GM21390 (cell line): ENCODE measurements around the gene PALM.
"Not testable (repeated sequence)": the region's sequence is repeated elsewhere in the genome, so short reads cannot be mapped to it uniquely, and the experiment has no call there.

Experiments
- ATAC-seq: cut with Tn5 transposase; IDR thresholded peaks from one replicate; pipeline ENCODE4 v1.9.1; 2021; ENCODE audit not compliant: unreplicated experiment

The PALM gene

GRCh38 chr19:703651-704446 is 4.9 kb upstream of the PALM start:
- no peak for ATAC-seq

- no peak for ATAC-seq
These were observed 4.3 kb upstream of the PALM start for GRCh38 chr19:704447-704741.

GRCh38 chr19:709196-709964 is 645 bp downstream of the PALM start:
- no peak for ATAC-seq

GRCh38 chr19:709965-710571 is 1.3 kb downstream of the PALM start:
- ATAC-seq: no peak

GRCh38 chr19:710767-711166 is 2.0 kb downstream of the PALM start:
- no peak for ATAC-seq

GRCh38 chr19:711254-711653 is 2.5 kb downstream of the PALM start:
- ATAC-seq: no peak

- no peak for ATAC-seq
These were observed 6.6 kb downstream of the PALM start for GRCh38 chr19:715347-715746.

- no peak for ATAC-seq
These were observed 9.7 kb downstream of the PALM start for GRCh38 chr19:718251-718951.

- ATAC-seq: no peak
These were observed 10.3 kb downstream of the PALM start for GRCh38 chr19:718991-719512.

- ATAC-seq: no peak
These were observed 11.1 kb downstream of the PALM start for GRCh38 chr19:719636-720344.

GRCh38 chr19:720345-721160 is 11.8 kb downstream of the PALM start:
- ATAC-seq: no peak

- no peak for ATAC-seq
These were observed 13.9 kb downstream of the PALM start for GRCh38 chr19:722553-723101.

GRCh38 chr19:723247-723646 is 14.5 kb downstream of the PALM start:
- no peak for ATAC-seq

GRCh38 chr19:723714-724113 is 15.0 kb downstream of the PALM start:
- ATAC-seq: no peak

- ATAC-seq: no peak
These were observed 16.8 kb downstream of the PALM start for GRCh38 chr19:725461-726089.

- no peak for ATAC-seq
These were observed 18.5 kb downstream of the PALM start for GRCh38 chr19:726993-727956.

- no peak for ATAC-seq
These were observed 19.3 kb downstream of the PALM start for GRCh38 chr19:728011-728410.

- ATAC-seq: not testable (repeated sequence)
These were observed 20.8 kb downstream of the PALM start for GRCh38 chr19:729564-729963.
